ENCODE data around the gene HTRA2.

DNA sequence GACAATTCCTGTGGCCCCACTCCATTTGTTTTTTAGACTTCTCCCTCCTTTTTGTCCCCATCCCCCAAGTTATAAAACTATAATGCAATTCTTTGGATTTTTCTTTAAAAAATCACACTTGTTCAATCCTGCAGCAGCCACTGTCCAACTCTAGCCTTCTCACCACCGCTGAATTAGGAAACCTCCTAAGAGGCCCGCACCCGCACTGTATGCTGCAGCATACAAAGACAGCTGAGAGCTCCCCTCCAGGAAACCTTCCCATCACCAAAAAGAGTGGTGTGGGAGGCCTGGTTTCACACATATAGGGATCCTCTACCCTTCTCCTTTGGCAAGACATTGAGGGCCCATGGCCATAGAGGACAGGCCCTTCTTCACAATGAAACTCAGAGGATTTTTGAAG lies 25.1 kb upstream of the HTRA2 start:
- TF ChIP-seq, protein P1, sequence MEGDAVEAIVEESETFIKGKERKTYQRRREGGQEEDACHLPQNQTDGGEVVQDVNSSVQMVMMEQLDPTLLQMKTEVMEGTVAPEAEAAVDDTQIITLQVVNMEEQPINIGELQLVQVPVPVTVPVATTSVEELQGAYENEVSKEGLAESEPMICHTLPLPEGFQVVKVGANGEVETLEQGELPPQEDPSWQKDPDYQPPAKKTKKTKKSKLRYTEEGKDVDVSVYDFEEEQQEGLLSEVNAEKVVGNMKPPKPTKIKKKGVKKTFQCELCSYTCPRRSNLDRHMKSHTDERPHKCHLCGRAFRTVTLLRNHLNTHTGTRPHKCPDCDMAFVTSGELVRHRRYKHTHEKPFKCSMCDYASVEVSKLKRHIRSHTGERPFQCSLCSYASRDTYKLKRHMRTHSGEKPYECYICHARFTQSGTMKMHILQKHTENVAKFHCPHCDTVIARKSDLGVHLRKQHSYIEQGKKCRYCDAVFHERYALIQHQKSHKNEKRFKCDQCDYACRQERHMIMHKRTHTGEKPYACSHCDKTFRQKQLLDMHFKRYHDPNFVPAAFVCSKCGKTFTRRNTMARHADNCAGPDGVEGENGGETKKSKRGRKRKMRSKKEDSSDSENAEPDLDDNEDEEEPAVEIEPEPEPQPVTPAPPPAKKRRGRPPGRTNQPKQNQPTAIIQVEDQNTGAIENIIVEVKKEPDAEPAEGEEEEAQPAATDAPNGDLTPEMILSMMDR (IDR thresholded peaks at IDR 0.05; ENCODE audit: borderline replicate concordance, extremely low read depth, low read length, poor library complexity, severe bottlenecking): no peak
- TF ChIP-seq EZH2 (IDR thresholded peaks at IDR 0.05; ENCODE audit: borderline replicate concordance, low read depth, low read length, severe bottlenecking): no peak

Measured in DND-41 (cell line).